Cortex of kidney (tissue), 1 donor: ENCODE data around the gene GATAD2A.
"Not testable (repeated sequence)": the region's sequence is repeated elsewhere in the genome, so short reads cannot be mapped to it uniquely, and the experiment has no call there.

Experiments
- DNase-seq: peaks from one replicate; lab custom pipeline; 2025; lab: John Stamatoyannopoulos, UW

GATAD2A gene

DNA sequence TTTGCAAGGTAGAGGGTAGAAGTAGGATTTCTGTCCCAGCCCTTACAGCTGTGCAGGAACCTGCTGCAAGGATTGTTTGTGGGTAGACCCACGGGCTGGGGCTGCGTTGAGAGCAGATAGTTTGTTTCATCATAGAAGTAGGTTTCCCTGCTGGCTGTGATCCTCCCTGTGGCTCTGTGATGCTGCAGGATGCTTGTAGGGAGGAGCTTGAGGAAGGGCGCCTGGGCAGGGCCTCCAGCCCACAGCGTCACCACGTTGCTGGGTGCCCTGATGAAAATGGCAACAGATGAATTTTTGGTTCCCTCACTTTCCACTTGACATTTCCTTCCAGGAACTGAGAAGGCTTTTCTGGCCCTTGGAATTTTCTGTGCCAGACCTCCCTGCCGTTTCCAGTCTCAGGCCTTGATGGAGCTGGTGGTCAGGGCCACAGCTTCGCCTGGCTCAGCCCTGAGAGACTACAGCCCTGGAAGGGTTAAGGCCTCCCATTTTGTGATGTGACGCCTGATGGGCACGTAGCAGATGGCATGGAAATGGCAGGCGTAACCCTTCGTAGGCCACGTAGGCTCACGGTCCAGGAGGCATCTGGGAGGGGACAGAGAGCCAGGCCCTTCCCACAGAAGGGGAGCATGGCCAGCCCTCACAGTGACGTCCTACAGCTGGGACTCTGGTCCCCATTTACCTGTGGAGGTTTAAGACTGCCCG lies 42.2 kb downstream of the GATAD2A start:
- no peak for DNase-seq

DNA sequence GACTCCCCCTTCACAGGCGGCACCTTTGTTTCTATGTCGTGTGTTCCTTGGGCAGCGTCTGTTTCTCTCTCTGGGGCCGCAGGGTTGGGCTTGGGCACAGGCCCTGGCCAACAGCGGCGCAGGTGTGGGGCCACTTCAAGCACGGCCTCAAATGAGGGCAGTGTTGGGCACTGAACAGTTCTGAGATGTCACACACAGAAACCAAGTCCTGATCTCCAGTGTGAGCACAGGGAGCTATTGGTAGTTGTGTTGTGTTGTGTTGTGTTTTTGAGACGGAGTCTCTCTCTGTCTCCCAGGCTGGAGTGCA lies 42.7 kb downstream of the GATAD2A start:
- no peak for DNase-seq

DNA sequence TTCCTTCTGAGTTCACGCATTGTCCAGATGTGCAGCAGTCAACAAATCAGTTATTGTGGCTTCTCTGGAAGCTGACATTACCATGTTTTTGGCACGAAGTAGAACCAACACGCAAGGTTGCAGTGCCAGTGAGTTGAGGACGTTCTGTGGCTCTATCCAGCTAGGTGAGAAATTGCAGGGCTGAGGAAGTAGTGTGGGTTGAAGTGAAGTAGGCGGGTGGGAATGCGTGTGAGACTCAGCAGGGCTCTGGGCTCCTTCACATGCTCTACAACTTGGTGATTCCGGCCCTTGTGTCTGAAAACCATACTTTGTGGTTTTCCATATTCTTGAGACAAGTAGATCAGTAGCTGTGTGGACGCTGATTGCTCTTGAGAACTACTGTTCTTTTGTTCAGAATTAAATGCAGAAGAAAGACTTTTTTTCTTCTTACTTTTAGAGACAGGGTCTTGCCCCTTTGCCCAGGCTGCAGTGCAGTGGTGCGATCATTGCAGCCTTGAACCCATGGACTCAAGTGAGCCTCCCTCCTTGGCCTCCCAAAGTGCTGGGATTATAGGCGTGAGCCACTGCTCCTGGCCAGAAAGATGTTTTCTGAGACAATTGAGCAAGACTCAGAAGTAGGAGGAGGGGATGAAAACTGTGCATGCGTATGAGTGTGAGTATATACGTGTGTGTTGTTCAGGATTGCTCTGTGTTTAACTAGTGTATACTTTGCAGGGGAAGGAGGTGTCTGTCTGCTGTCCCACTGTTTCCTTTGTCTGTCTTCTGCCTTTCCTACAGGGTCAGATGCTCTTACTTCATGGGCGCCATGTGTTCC lies 46.2 kb downstream of the GATAD2A start:
- DNase-seq: no peak

DNA sequence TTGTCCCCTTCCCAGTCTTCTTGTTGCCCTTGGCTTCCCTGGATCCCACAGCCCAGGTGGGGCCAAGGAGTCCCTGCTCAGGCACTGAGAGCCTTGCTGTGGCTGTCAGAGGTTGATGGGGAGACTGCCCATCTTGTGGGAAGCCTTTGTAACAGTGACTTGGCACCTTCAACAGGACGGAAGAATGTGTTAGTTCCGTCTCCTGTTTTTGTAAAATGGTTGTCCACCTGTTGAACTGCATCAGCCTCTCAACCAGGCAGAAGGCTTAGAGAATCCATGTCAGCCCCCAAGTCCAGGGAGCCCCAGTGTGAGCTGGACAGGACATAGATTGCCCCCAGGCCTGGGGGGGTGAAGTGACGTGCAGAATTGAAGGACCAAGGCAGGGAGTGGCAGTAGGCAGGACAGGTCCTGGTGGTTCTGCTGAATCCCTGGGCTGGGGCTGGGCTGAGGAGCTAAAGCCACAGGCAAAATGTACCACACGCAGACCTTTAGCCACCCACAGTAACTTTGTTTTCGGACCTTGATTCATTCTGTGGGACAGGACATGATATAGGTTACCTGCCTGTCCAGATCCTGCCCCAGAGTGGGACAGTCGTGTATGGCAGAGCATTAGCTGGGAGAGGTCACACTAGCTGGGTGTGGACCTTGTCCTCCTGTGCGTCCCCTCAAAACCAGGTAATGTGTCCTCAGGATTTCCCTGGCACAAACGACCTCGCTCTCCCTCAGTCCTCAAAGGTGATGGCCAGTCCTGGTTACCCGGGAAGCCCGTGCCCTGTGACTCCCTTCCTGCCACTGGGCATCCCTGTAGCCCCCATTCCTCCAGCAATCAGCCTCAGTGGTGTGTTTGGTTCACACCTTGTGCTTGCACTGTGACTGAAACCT lies 47.0 kb downstream of the GATAD2A start:
- no peak for DNase-seq

GRCh38 chr19:19453125-19453454 lies 47.6 kb downstream of the GATAD2A start:
- DNase-seq: no peak

DNA sequence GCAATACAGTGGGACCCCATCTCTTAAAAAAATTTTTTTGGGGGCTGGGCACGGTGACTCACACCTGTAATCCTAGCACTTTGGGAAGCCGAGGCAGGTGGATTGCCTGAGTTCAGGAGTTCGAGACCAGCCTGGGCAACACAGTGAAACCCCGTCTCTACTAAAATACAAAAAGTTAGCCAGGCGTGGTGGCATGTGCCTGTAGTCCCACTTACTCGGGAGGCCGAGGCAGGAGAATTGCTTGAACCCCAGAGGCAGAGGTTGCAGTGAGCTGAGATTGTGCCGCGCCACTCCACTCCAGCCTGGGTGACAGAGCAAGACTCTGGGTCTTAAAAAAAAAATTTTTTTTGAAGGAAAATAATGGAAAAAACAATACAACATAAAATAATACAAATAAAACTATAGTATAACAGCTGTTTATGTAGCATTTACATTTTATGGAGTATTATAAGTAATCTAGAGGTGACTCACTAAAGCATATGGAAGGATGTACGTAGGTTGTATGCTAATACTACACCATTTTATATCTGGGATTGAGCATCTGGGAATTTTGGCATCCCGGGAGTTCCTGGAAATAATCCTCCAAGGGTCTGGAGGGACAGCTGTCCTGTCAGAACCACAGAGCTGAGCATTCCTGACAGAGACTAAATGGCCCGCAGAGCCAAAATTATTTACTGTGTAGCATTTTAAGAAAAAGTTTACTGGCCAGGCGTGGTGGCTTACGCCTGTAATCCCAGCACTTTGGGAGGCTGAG lies 49.9 kb downstream of the GATAD2A start:
- not testable (repeated sequence) for DNase-seq

- DNase-seq: no peak
Observed at GRCh38 chr19:19457671-19458070, 52.2 kb downstream of the GATAD2A start.

DNA sequence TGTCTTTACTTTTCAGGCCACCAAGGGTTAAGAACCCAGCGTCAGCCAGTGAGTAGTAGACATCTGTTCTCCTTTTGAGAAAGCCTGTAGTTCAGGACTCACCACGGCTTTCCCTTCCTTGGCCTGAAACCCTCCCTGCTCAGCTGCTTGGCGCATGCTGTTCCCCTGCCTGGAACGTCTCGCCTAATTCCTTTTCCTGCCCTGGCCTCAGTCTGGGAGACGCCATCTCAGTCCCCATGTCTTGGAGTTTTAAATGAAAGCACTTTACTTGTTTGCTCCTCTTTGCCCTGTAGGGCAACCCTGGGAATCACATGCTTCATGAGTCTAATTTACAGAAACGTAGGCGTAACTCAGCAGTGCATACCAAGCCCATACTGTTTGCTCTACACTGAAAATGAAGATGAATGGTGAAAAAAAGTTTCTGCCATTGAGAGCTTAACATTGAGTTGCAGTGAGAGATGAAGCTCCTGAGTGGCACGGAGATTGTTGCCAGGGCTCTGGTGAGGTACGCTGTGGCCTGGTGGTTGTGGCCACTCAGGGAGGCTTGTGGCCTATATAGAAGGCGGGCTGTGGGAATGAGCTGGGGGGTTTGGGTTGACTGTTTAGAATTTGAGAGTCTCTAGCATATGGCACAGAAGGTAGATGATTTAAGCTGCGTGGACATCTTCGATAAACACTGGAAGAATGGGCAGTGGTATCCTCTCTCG lies 52.8 kb downstream of the GATAD2A start:
- DNase-seq: no peak

- DNase-seq: no peak
Observed at GRCh38 chr19:19459073-19459472, 53.6 kb downstream of the GATAD2A start.

- no peak for DNase-seq
Observed at GRCh38 chr19:19459707-19460251, 54.3 kb downstream of the GATAD2A start.

- DNase-seq: no peak
Observed at GRCh38 chr19:19460258-19460731, 54.8 kb downstream of the GATAD2A start.

DNA sequence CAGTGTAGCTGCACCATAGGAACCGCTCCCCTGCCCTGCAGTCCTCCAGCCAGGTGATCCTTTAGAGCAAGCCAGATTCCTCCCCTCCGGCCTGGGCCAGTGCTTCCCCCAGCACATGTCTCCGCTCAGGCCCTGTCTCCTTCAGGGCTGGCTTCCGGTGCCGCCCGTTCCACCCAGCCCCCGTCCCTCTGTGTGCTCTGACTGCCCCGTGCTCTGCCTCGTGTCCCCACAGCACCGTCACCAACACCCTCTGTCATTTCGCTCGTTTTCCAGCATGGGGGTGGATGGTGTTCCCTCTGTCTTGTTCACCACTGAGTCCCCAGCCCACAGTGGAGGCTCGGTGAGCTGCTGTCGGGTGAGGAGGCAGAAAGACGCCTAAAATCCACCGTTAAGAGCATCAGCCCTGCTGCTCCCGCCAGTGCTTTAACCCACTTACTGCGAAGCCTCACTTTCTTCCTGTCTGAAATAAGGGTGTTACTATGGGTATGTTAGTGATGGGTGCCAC lies 55.3 kb downstream of the GATAD2A start:
- no peak for DNase-seq

DNA sequence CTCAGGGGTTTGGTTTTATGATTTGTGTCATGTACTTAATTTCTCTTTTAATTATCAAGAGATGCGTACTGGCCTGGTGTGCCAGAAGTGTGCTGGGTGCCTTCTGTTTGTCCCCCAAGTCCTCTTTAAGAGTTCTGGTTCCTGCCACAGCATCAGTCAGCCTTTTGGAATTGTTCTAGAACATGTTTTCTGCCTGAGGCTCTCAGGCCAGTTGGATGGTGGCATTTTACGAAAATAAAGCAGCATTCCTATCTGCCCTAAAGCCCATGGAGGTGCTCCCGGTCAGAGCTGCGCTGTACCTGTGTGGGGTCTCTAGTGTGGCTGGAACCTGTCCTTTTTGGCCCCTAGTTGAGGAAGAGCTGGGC lies 55.8 kb downstream of the GATAD2A start:
- no peak for DNase-seq

- DNase-seq: no peak
Observed at GRCh38 chr19:19461671-19462622, 56.5 kb downstream of the GATAD2A start.

GRCh38 chr19:19463348-19464117 lies 58.1 kb downstream of the GATAD2A start:
- no peak for DNase-seq

- no peak for DNase-seq
Observed at GRCh38 chr19:19464339-19465098, 59.0 kb downstream of the GATAD2A start.

DNA sequence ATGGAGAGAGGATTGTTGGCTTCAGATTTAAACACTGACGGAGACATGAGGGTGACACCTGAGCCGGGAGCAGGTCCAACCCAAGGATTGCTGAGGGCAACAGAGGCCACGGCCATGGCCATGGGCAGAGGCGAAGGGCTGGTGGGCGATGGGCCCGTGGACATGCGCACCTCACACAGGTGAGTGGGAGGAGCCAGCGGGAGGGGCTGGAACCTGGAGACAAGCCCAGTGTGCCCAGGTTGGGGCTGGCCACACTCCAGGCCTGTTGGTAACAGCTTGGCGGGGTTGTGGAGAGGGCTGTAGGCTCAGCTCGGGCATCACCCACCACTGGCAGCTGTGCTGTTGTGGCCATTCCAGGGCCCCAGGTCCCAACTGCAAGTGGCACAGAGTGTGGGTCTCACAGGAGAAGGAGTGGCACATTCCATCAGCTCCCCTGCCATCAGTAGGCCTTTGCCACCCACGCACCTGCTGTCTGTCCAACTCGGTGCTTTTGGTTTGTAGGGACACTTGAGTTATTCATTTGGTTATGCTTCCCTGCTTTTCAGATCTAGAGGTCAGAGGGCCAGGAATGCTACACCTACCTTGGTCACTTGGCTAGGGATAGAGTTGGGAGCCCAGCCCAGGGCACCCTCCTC lies 60.1 kb downstream of the GATAD2A start:
- DNase-seq: no peak

DNA sequence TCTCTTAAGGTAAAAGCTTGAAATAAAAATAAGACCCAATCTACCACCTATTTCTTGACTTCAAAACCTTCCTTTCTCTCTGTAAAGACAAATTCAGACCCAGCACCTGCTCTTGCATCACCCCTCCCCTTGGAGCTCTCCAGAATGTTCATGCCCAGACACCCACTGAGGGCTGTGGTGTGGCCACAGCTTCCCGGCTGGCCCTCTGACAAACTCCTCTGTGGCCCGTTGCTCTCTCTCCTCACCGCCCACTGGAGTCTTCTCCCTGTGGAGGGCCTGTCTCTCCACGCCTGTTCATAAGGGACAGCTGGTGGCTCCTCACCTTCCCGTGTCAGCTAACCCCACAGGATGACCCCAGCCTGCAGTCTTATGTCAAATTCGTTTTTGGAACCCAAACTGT lies 60.7 kb downstream of the GATAD2A start:
- no peak for DNase-seq
